ENCODE results near the gene TNKS1BP1.

DNA sequence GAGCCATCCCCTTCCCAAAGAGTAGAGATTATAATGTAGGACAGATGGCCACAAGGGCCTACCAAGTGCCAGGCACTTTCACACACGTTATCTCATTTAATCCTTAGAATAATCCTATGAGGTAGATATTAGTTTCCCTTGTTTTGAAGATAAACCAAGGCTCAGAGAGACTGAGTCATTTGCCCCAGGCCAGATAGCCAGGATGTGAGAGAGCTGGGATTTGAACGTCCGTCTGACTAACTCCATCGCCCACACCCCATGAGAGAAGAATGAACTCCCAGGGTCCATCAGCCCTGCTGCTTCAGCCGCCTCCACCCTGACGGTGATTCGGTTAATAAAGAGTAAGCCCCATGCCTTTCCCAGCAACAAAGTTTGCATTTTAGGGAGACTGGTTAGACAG, 45.5 kb upstream of the TNKS1BP1 start:
- TF ChIP-seq, protein P1, sequence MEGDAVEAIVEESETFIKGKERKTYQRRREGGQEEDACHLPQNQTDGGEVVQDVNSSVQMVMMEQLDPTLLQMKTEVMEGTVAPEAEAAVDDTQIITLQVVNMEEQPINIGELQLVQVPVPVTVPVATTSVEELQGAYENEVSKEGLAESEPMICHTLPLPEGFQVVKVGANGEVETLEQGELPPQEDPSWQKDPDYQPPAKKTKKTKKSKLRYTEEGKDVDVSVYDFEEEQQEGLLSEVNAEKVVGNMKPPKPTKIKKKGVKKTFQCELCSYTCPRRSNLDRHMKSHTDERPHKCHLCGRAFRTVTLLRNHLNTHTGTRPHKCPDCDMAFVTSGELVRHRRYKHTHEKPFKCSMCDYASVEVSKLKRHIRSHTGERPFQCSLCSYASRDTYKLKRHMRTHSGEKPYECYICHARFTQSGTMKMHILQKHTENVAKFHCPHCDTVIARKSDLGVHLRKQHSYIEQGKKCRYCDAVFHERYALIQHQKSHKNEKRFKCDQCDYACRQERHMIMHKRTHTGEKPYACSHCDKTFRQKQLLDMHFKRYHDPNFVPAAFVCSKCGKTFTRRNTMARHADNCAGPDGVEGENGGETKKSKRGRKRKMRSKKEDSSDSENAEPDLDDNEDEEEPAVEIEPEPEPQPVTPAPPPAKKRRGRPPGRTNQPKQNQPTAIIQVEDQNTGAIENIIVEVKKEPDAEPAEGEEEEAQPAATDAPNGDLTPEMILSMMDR (IDR thresholded peaks at IDR 0.05) = no peak
- no peak for TF ChIP-seq POLR2A (IDR thresholded peaks at IDR 0.05)
- no peak for TF ChIP-seq POLR2AphosphoS5 (IDR thresholded peaks at IDR 0.05)
